WTC11 (cell line): ENCODE measurements around the gene TTC39B. TPM values are rescaled to one million over a fixed set of nuclear protein-coding genes. Genes with fewer than 3 reads are reported as not detected.

ENCODE experiments used
- ATAC-seq: fragments of 200-7000 bp; cut with Tn5 transposase; 2 replicates; pipeline ENCODE4 v1.10.0; 2021; ENCODE audit warnings: mild to moderate bottlenecking, moderate library complexity
- CTCF ChIA-PET: fragments of 300-600 bp; sonication (Branson Sonifier 250); formaldehyde crosslinking; loops from one replicate; lab custom pipeline; 2021; ENCODE audit warnings: antibody characterized with exemption; lab: Charles Lee
- POLR2A ChIA-PET: fragments of 350-600 bp; sonication (Branson Sonifier 250); formaldehyde crosslinking; loops from one replicate; lab custom pipeline; 2021; ENCODE audit warnings: antibody characterized with exemption; lab: Charles Lee
- DNase-seq: peaks from one replicate; pipeline ENCODE4 v3.0.0; 2021; ENCODE audit warnings: low spot score
- H3K27ac Mint-ChIP-seq: 2 replicates; pipeline ENCODE4 v1.8.0; 2021; ENCODE audit warnings: mixed read lengths
- H3K27me3 Mint-ChIP-seq: 2 replicates; pipeline ENCODE4 v1.8.0; 2021; ENCODE audit warnings: low read depth, mild to moderate bottlenecking, moderate library complexity, mixed read lengths
- H3K36me3 Mint-ChIP-seq: 2 replicates; pipeline ENCODE4 v1.8.0; 2021; ENCODE audit warnings: mixed read lengths
- H3K4me1 Mint-ChIP-seq: 2 replicates; pipeline ENCODE4 v1.8.0; 2022; ENCODE audit warnings: mixed read lengths
- H3K4me3 Mint-ChIP-seq: 2 replicates; pipeline ENCODE4 v1.8.0; 2021; ENCODE audit warnings: mild to moderate bottlenecking, moderate library complexity, mixed read lengths
- H3K9me3 Mint-ChIP-seq: 2 replicates; pipeline ENCODE4 v1.8.0; 2021; ENCODE audit warnings: mixed read lengths
- CBFB ChIP-seq: sonication (generic); formaldehyde crosslinking; IDR thresholded peaks from 2 replicates; pipeline ENCODE4 v1.8.1; 2022; ENCODE audit warnings: mild to moderate bottlenecking, low read depth, missing genetic modification reagents
- NR3C1 ChIP-seq: sonication (generic); formaldehyde crosslinking; conservative IDR thresholded peaks from 2 replicates; pipeline ENCODE4 v1.8.1; 2023; ENCODE audit warnings: low read depth, mild to moderate bottlenecking, missing genetic modification reagents
- RELA ChIP-seq: sonication (generic); formaldehyde crosslinking; IDR thresholded peaks from 2 replicates; pipeline ENCODE4 v1.8.1; 2022; ENCODE audit warnings: missing genetic modification reagents, mild to moderate bottlenecking, borderline replicate concordance
- RORB ChIP-seq: fragments of 250-450 bp; sonication (Bioruptor Pico); IDR thresholded peaks from 2 replicates; pipeline ENCODE4 v1.9.0; 2021; ENCODE audit warnings: mild to moderate bottlenecking
- SMAD4 ChIP-seq: sonication (generic); formaldehyde crosslinking; IDR thresholded peaks from 2 replicates; pipeline ENCODE4 v1.8.0; 2022; ENCODE audit warnings: mild to moderate bottlenecking, missing genetic modification reagents
- TCF7 ChIP-seq: sonication (generic); formaldehyde crosslinking; IDR thresholded peaks from 2 replicates; pipeline ENCODE4 v1.8.0; 2022; ENCODE audit warnings: mild to moderate bottlenecking, low read depth, missing genetic modification reagents, moderate library complexity
- ZNF423 ChIP-seq: fragments of 250-450 bp; sonication (Bioruptor Pico); IDR thresholded peaks from 2 replicates; pipeline ENCODE4 v2.1.2; 2022; ENCODE audit warnings: mild to moderate bottlenecking, moderate library complexity
- total RNA-seq: library from RNA; stranded (reverse); gene quantifications from 3 replicates; pipeline ENCODE4 v1.2.3, GENCODE V29; 2021
- TF ChIP-seq, protein P1 (sequence below): sonication (generic); formaldehyde crosslinking; IDR thresholded peaks from 2 replicates; pipeline ENCODE4 v1.8.0; 2023; ENCODE audit warnings: mild to moderate bottlenecking, missing genetic modification reagents
- TF ChIP-seq, protein P2 (sequence below): sonication (generic); formaldehyde crosslinking; IDR thresholded peaks from 2 replicates; pipeline ENCODE4 v1.8.1; 2022; ENCODE audit warnings: missing genetic modification reagents, borderline replicate concordance
- TF ChIP-seq, protein P3 (sequence below): sonication (generic); formaldehyde crosslinking; IDR thresholded peaks from 2 replicates; pipeline ENCODE4 v1.8.0; 2023; ENCODE audit warnings: missing genetic modification reagents
- TF ChIP-seq, protein P4 (sequence below): sonication (generic); formaldehyde crosslinking; IDR thresholded peaks from 2 replicates; pipeline ENCODE4 v1.8.0; 2022; ENCODE audit warnings: missing genetic modification reagents
- TF ChIP-seq, protein P5 (sequence below): sonication (generic); formaldehyde crosslinking; IDR thresholded peaks from 2 replicates; pipeline ENCODE4 v1.8.1; 2022; ENCODE audit warnings: low read depth, mild to moderate bottlenecking, moderate library complexity, missing genetic modification reagents, borderline replicate concordance
- TF ChIP-seq, protein P6 (sequence below): sonication (generic); formaldehyde crosslinking; IDR thresholded peaks from 2 replicates; pipeline ENCODE4 v1.8.1; 2023; ENCODE audit warnings: mild to moderate bottlenecking, missing genetic modification reagents, moderate library complexity
- TF ChIP-seq, protein P7 (sequence below): sonication (generic); formaldehyde crosslinking; IDR thresholded peaks from 2 replicates; pipeline ENCODE4 v1.8.1; 2023; ENCODE audit warnings: mild to moderate bottlenecking, missing genetic modification reagents, moderate library complexity

The TTC39B gene
- total RNA-seq, 1 experiment from 2014 or later = 12.5 TPM

DNA sequence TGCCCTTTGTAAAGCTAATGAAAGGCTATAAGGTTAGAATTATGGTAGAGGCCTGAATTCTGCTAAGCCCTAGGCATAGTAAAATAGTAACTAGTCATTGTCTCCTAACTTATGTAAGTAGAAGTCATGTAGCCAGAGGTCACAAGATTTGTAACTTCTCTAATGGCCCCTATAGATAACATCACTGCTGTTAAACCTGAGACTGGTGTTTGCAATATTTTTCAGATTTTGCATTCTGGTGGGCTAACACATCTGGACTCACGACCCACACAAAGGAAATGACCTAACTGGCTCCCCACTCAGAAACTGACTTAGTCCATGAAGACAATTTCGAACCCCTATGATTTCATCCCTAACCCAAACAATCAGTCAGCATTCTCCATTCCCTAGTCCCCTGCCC, 37.2 kb upstream of the TTC39B start (continued):
- no peak for TF ChIP-seq RELA (CRISPR knock-in tag)
- TF ChIP-seq, protein P1, sequence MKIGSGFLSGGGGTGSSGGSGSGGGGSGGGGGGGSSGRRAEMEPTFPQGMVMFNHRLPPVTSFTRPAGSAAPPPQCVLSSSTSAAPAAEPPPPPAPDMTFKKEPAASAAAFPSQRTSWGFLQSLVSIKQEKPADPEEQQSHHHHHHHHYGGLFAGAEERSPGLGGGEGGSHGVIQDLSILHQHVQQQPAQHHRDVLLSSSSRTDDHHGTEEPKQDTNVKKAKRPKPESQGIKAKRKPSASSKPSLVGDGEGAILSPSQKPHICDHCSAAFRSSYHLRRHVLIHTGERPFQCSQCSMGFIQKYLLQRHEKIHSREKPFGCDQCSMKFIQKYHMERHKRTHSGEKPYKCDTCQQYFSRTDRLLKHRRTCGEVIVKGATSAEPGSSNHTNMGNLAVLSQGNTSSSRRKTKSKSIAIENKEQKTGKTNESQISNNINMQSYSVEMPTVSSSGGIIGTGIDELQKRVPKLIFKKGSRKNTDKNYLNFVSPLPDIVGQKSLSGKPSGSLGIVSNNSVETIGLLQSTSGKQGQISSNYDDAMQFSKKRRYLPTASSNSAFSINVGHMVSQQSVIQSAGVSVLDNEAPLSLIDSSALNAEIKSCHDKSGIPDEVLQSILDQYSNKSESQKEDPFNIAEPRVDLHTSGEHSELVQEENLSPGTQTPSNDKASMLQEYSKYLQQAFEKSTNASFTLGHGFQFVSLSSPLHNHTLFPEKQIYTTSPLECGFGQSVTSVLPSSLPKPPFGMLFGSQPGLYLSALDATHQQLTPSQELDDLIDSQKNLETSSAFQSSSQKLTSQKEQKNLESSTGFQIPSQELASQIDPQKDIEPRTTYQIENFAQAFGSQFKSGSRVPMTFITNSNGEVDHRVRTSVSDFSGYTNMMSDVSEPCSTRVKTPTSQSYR (CRISPR knock-in tag) = no peak

DNA sequence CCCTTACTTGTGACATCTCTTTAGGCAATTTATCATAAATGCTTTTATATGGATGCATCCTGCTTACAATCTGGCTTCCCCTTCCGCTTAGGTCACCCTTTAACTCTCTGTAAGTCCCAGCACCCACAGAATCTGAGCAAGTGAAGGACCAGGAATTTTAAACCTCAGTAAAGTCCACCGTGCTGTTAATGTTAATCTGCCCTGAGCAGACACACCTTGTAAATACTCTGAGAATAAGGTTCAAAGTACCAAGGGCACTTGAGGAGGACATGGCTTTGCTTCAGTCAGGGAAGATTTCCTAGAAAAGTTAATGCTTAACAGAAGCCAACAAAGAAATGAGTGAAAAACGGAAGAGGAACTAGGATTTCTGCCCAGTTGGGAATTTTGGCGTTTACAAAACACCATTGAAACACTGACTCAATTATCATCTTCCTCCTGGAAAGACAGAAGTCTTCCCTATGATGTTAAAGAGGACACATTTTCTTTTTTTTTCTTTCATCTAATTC, 26.4 kb upstream of the TTC39B start:
- Mint-ChIP-seq H3K27me3 (no peaks in the 10 kb centered on the region; the same call in 1 of the 2 replicates), H3K9me3 (peaks cover 15% of the 10 kb centered on the region), H3K27ac (no peak overlapping the region), H3K4me1 (0 out of 2 replicates have a peak, but pooled peaks cover 3% of the 10 kb centered on the region), H3K4me3 (no peak overlapping the region), H3K36me3 (peaks cover 7% of the 10 kb centered on the region)
- no peak for DNase-seq
- POLR2A ChIA-PET = no interaction called here
- CTCF ChIA-PET = interaction anchor here (1.3 kb wide), 1 partner anchor 27 kb away, joined by 3 read pairs; the partner anchor contains the start of gene TTC39B
- no peak for TF ChIP-seq CBFB (CRISPR knock-in tag)
- no peak for ATAC-seq

DNA sequence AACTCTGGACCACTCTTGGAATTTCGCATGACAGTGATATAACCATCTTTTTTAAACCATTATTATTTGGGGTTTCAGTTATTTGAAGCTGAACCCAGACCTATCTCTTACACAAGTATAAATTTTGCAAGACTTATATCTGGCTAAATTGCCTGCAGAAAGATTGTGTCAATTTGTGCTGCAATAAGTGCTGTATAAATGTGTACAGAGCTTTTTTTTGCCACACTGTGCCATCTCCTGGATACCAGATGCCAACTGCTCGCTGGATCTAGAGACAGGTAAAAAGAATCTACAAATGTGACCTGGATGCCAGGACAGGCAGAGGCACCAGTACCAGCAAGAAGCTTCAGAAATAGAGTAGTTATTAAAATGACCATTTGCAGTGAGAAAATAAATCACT, 25.9 kb upstream of the TTC39B start:
- Mint-ChIP-seq H3K4me1 (0 out of 2 replicates have a peak, but pooled peaks cover 3% of the 10 kb centered on the region), H3K4me3 (no peak overlapping the region), H3K27me3 (no peaks in the 10 kb centered on the region; the same call in 1 of the 2 replicates), H3K27ac (no peak overlapping the region), H3K36me3 (peaks cover 7% of the 10 kb centered on the region), H3K9me3 (peaks cover 15% of the 10 kb centered on the region)
- ChIA-PET POLR2A (no interaction called here), CTCF (interaction anchor here (1.3 kb wide), 1 partner anchor 26 kb away, joined by 3 read pairs; the partner anchor contains the start of gene TTC39B)
- TF ChIP-seq SMAD4 (CRISPR knock-in tag) = no peak
- TF ChIP-seq, protein P2, sequence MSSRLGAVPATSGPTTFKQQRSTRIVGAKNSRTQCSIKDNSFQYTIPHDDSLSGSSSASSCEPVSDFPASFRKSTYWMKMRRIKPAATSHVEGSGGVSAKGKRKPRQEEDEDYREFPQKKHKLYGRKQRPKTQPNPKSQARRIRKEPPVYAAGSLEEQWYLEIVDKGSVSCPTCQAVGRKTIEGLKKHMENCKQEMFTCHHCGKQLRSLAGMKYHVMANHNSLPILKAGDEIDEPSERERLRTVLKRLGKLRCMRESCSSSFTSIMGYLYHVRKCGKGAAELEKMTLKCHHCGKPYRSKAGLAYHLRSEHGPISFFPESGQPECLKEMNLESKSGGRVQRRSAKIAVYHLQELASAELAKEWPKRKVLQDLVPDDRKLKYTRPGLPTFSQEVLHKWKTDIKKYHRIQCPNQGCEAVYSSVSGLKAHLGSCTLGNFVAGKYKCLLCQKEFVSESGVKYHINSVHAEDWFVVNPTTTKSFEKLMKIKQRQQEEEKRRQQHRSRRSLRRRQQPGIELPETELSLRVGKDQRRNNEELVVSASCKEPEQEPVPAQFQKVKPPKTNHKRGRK (CRISPR knock-in tag) = no peak
- no peak for TF ChIP-seq ZNF423
- TF ChIP-seq TCF7 (CRISPR knock-in tag) = no peak
- DNase-seq (no peak), ATAC-seq (no peak)

DNA sequence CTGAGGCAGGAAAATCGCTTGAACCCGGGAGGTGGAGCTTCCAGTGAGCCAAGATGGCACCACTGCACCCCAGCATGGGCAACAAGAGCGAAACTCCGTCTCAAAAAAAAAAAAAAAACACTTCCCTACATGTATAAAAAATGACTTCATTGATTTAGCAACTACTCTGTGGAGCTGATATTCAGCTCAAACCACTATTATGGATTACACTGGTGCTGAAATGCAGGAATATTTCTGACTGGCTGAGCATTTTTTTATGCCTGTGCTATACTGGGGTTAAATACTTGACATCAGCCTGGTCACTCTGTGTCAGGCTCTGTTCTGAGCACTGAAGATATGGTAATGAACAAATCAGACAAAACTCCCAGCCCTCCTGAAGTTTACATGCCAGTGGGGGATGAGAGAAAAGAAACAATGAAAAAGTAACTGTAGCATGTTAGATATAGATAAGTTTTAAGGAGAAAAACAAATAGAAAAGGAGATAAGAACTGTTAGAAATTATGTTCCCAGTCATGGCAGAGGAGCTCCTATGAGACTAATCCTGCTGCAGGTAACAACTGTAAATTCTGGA, 22.6 kb upstream of the TTC39B start:
- ChIA-PET CTCF (interaction anchor here (0.6 kb wide), 1 partner anchor 55 kb away, joined by 3 read pairs; no protein-coding TSS in a partner anchor), POLR2A (no interaction called here)
- H3K27ac Mint-ChIP-seq = no peak overlapping the region
- DNase-seq = no peak
- H3K4me3 Mint-ChIP-seq = no peak overlapping the region
- H3K27me3 Mint-ChIP-seq = no peaks in the 10 kb centered on the region
- no peak for ATAC-seq
- peaks cover 9% of the 10 kb centered on the region for H3K36me3 Mint-ChIP-seq
- H3K9me3 Mint-ChIP-seq = peaks cover 17% of the 10 kb centered on the region
- H3K4me1 Mint-ChIP-seq = 0 out of 2 replicates have a peak, but pooled peaks cover 3% of the 10 kb centered on the region
- TF ChIP-seq, protein P3, sequence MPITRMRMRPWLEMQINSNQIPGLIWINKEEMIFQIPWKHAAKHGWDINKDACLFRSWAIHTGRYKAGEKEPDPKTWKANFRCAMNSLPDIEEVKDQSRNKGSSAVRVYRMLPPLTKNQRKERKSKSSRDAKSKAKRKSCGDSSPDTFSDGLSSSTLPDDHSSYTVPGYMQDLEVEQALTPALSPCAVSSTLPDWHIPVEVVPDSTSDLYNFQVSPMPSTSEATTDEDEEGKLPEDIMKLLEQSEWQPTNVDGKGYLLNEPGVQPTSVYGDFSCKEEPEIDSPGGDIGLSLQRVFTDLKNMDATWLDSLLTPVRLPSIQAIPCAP (CRISPR knock-in tag) = no peak
- TF ChIP-seq NR3C1 (CRISPR knock-in tag) (no peak), SMAD4 (CRISPR knock-in tag) (no peak), RORB (CRISPR knock-in tag) (no peak), CBFB (CRISPR knock-in tag) (no peak)
- TF ChIP-seq, protein P4, sequence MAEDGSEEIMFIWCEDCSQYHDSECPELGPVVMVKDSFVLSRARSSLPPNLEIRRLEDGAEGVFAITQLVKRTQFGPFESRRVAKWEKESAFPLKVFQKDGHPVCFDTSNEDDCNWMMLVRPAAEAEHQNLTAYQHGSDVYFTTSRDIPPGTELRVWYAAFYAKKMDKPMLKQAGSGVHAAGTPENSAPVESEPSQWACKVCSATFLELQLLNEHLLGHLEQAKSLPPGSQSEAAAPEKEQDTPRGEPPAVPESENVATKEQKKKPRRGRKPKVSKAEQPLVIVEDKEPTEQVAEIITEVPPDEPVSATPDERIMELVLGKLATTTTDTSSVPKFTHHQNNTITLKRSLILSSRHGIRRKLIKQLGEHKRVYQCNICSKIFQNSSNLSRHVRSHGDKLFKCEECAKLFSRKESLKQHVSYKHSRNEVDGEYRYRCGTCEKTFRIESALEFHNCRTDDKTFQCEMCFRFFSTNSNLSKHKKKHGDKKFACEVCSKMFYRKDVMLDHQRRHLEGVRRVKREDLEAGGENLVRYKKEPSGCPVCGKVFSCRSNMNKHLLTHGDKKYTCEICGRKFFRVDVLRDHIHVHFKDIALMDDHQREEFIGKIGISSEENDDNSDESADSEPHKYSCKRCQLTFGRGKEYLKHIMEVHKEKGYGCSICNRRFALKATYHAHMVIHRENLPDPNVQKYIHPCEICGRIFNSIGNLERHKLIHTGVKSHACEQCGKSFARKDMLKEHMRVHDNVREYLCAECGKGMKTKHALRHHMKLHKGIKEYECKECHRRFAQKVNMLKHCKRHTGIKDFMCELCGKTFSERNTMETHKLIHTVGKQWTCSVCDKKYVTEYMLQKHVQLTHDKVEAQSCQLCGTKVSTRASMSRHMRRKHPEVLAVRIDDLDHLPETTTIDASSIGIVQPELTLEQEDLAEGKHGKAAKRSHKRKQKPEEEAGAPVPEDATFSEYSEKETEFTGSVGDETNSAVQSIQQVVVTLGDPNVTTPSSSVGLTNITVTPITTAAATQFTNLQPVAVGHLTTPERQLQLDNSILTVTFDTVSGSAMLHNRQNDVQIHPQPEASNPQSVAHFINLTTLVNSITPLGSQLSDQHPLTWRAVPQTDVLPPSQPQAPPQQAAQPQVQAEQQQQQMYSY = no peak
- TF ChIP-seq, protein P5, sequence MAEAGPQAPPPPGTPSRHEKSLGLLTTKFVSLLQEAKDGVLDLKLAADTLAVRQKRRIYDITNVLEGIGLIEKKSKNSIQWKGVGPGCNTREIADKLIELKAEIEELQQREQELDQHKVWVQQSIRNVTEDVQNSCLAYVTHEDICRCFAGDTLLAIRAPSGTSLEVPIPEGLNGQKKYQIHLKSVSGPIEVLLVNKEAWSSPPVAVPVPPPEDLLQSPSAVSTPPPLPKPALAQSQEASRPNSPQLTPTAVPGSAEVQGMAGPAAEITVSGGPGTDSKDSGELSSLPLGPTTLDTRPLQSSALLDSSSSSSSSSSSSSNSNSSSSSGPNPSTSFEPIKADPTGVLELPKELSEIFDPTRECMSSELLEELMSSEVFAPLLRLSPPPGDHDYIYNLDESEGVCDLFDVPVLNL (CRISPR knock-in tag) = no peak
- TF ChIP-seq, protein P6, sequence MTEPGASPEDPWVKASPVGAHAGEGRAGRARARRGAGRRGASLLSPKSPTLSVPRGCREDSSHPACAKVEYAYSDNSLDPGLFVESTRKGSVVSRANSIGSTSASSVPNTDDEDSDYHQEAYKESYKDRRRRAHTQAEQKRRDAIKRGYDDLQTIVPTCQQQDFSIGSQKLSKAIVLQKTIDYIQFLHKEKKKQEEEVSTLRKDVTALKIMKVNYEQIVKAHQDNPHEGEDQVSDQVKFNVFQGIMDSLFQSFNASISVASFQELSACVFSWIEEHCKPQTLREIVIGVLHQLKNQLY = no peak
- TF ChIP-seq, protein P7, sequence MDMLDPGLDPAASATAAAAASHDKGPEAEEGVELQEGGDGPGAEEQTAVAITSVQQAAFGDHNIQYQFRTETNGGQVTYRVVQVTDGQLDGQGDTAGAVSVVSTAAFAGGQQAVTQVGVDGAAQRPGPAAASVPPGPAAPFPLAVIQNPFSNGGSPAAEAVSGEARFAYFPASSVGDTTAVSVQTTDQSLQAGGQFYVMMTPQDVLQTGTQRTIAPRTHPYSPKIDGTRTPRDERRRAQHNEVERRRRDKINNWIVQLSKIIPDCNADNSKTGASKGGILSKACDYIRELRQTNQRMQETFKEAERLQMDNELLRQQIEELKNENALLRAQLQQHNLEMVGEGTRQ = no peak
